Measurements from ENCODE around the gene RAVER1.
"Not testable (repeated sequence)": the region's sequence is repeated elsewhere in the genome, so short reads cannot be mapped to it uniquely, and the experiment has no call there.

DNA sequence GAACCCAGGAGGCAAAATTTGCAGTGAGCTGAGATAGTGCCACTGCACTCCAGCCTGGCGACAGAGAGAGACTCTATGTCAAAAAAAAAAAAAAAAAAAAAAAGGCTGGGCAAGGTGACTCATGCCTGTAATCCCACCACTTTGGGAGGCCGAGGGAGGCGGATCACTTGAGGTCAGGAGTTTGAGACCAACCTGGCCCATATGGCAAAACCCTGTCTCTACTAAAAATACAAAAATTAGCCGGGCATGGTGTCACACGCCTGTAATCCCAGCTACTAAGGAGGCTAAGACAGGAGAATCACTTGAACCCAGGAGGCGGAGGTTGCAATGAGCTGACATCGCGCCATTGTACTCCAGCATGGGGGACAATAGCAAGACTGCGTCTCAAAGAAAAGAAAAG, 3.4 kb upstream of the RAVER1 start:
- not testable (repeated sequence) for TF ChIP-seq CTCF (IDR thresholded peaks at IDR 0.05); EZH2 (IDR thresholded peaks at IDR 0.05; ENCODE audit: borderline replicate concordance, insufficient read depth, low read depth, low read length, poor library complexity, severe bottlenecking)
